ENCODE measurements around the gene CIAPIN1. TPM values are rescaled to one million over a fixed set of nuclear protein-coding genes. Genes with fewer than 3 reads are reported as not detected.
"Not testable (repeated sequence)": the region's sequence is repeated elsewhere in the genome, so short reads cannot be mapped to it uniquely, and the experiment has no call there.

The CIAPIN1 gene
- total and polyA plus RNA-seq, 8 donors, result 14.0 to 146 (median 32.7) TPM

DNA sequence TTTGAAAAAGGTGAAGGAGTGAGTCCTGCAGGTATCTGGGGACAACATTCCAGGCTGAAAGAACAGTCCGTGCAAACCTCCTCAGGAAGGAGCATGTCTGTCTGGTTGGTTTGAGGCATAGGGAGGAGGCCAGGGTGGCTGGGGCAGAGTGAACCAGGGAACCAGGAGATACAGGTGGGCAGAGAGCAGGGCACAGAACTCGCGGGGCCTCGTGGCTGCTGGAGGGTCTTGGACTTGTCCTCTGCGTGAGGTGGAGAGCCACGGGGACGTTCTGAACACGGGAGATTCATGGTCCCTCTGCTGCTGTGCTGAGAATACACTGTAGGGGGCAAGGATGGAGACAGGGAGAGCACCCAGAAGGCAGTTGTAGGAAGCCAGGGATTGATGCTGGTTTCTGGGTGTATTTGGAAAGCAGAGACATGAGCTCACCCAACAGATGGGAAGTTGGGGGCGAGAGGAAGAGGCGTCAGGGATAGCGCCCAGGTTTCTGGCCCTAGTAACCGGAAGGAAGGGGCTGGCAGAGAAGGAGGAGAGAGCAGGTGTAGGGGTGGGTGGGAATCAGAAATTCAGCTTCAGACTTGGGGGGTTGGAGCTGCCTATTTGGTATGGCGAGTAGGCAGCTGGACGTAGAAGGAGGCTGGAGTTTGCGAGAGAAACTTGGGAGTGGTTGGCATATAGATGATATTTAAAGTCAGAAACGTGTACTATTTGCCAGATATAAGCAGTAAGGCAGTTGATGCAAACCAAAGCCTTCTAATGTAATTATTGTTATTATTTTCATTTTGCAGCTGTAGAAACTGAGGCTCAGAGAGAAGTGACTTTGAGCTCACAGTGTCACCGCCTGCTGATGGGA is 43.0 kb downstream of the CIAPIN1 start, which contains the start of gene CCL17:
Gene CCL17, plus strand, starts transcription at position 803 of the 853 bp plus-strand sequence. CDS start 9,166 bp downstream, outside the sequence.
- intact Hi-C loops (cut with DNase I; ENCODE audit: low total_unique reads), result no loop called here
- H3K27ac ChIP-seq, result no peak within 1 kb of the TSS
- 72 to 78% (median 76%) methylated on average over 17 of the region's 17 CpGs for whole genome bisulfite sequencing, 5 donors
- H3K27me3 ChIP-seq, result no peaks in the 10 kb centered on the region
- no peak for DNase-seq
- H3K9me3 ChIP-seq, result no peaks in the 10 kb centered on the region
- no peak within 1 kb of the TSS for H3K4me3 ChIP-seq
- TF ChIP-seq CTCF (IDR thresholded peaks at IDR 0.05) (no peak), POLR2AphosphoS5 (IDR thresholded peaks at IDR 0.05) (no peak), EP300 (IDR thresholded peaks at IDR 0.05) (no peak), POLR2A (IDR thresholded peaks at IDR 0.05) (no peak)
- H3K4me1 ChIP-seq, result no peaks in the 10 kb centered on the region
- H3K36me3 ChIP-seq, result no peaks in the 10 kb centered on the region

DNA sequence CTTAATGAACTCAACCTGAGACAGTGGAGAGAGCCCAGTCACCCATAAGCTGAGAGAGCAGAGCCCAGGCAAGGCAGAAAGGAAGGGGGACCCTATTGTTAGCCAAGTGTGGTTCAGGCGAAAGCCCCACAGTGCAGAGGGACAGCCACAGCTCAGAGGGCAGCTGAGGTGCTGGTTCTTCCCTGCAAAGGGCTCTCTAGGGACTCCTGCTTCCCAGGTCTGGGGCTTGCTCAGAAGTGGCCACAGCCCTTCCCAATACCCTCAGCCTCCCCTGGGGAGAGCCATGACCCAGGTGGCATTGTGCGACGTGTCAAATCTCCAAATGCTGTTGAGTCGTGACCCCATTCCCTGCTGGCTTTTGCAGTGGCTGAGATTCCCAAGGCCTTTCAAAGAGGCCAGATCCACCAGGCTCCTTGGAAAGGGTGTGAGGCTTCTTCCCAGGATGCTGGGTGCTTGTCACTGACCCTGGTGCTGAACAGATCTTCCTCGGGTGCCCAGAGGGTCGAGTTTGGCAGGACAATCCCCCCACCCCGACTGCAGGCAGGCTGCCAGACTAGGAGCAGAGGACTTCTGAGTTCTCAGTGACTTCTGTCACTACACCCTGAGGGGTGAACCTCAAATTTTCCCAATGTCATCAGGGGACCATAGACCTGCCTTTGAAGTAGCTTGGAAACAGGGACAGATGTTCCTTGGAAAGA is 45.1 kb downstream of the CIAPIN1 start:
- Histone ChIP-seq H3K27ac (no peak overlapping the region), H3K9me3 (no peaks in the 10 kb centered on the region), H3K27me3 (no peaks in the 10 kb centered on the region), H3K4me3 (no peak overlapping the region), H3K4me1 (no peaks in the 10 kb centered on the region), H3K36me3 (no peaks in the 10 kb centered on the region)
- TF ChIP-seq CTCF (IDR thresholded peaks at IDR 0.05) (no peak), EP300 (IDR thresholded peaks at IDR 0.05) (no peak)
- DNase-seq, result no peak
- 40 to 73% (median 57%) methylated on average over 3 to 7 of the region's 7 CpGs for WGBS, 5 donors
- intact Hi-C loops (cut with DNase I; ENCODE audit: low total_unique reads), result no loop called here

DNA sequence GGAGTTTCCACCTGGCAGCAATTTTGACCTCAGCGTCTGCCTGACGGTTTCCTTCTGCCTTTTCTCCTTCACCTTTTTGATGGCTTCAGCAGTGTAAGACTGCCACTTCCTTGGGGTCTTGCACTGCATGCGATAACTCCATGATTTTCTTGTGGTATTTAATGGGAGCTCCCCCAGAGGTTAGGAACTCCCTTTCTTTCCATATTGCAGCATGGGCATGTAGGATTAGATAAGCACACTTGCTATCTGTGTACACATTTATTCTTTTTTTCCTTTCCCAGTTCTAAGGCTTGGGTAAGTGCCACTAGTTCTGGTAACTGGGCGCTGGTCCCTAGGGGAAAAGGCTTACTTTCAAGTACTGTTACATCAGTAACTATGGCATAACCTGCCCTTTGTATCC is 49.7 kb downstream of the CIAPIN1 start:
- H3K27ac ChIP-seq; H3K9me3 ChIP-seq; H3K36me3 ChIP-seq; intact Hi-C loops (cut with DNase I; ENCODE audit: low total_unique reads); DNase-seq; H3K27me3 ChIP-seq; H3K4me3 ChIP-seq: not testable (repeated sequence)
- H3K4me1 ChIP-seq, result peaks cover 0 to 18% (median 2%) of the 10 kb centered on the region in 4 donors
- 27 to 63% (median 46%) methylated on average over 4 of the region's 4 CpGs for WGBS, 5 donors

DNA sequence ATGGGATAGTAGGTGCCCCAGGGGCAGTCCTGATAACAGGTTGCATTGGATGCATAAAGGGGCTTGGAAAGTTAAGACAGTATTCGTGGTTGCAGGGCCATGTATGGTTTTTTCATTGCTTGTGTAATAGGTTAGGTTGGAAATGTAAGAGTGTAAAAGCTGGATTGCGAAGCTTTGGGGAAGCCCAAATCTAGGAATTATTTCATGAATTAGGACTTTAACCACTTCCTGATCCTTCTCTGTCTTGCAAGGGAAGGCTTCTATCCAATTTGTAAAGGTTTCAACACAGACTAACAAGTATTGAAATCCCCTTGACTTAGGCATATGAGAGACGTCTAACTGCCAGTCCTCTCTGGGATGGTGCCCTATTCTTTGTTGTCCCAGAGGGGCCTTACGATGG is 50.4 kb downstream of the CIAPIN1 start:
- TF ChIP-seq CTCF (IDR thresholded peaks at IDR 0.05) (no peak), POLR2A (IDR thresholded peaks at IDR 0.05) (no peak), POLR2AphosphoS5 (IDR thresholded peaks at IDR 0.05) (no peak), EP300 (IDR thresholded peaks at IDR 0.05) (no peak)
- intact Hi-C loops (cut with DNase I; ENCODE audit: low total_unique reads), result no loop called here
- H3K4me1 ChIP-seq, result peaks cover 0 to 21% (median 4%) of the 10 kb centered on the region in 4 donors
- H3K36me3 ChIP-seq, result no peaks in the 10 kb centered on the region
- H3K27me3 ChIP-seq, result no peaks in the 10 kb centered on the region
- no peak overlapping the region for H3K4me3 ChIP-seq
- no peaks in the 10 kb centered on the region for H3K9me3 ChIP-seq
- no peak overlapping the region for H3K27ac ChIP-seq
- WGBS, 5 donors, result 77 to 90% (median 85%) methylated on average over 4 of the region's 4 CpGs
- no peak for DNase-seq

All from stomach (tissue), 9 donors.